Fibroblast of skin of left quadriceps (primary cell): Measurements from ENCODE around the gene RNU5D-1.

Source experiments
- DNase-seq, 2 experiments: peaks; one replicate each; pipeline ENCODE4 v3.0.0-alpha.2; 2013; ENCODE audit warnings: low read depth in 2 of 2

The RNU5D-1 gene

DNA sequence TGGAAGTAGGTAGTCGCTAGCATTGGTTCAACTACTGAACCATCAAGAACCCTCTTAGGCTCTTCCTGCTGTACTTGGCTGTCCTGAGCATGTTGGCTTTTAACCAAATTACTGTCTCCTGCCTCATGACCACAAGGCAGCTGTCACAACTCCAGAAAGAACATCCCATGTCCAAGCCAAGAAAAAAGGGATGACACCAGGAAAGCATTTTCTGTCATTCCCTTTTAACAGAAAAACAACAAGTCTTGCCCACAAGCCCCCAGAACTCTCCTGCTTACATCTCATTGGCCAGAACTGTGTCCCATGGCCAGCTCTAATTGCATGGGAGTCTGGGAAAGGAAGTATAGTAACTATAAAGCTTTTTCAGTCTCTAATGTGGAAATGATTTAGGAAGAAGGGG lies 2.4 kb upstream of the RNU5D-1 start:
- no peak for DNase-seq

DNA sequence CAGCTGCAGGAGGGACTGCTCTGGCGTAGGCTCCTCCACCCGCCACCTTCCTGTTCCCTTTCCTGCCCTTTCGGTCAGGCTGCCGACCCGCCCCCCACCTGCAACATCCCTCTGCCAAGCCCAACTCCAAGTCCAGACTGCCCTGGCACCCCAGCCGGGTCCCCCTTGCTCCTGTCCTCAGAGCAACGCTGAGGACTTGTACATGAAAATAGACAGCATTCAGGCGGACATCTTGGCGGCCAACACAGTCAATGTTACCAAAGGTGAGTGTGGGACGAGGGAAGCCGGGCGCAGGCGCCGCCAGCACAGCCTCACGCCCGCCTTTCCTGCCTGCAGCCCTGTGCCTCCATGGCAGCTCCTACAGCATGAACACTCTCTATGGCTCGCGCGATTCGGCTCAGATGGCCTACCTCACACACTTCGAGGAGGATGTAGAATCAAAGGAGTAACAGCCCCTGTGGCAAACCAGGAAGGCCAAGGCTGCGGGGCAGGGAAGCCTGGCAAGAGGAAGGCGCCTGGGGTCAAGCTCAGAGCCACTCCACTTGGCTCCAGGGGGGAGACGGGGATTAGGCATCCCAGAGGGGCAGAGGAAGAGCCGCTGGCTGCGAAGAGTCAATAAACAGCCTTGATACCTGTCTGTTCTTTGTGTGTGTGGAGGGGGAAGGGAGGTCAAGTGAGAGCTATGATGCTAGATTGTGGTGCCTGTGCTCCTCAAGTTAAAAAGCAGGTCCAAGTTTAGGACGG lies 5.8 kb downstream of the RNU5D-1 start:
- no peak for DNase-seq

DNA sequence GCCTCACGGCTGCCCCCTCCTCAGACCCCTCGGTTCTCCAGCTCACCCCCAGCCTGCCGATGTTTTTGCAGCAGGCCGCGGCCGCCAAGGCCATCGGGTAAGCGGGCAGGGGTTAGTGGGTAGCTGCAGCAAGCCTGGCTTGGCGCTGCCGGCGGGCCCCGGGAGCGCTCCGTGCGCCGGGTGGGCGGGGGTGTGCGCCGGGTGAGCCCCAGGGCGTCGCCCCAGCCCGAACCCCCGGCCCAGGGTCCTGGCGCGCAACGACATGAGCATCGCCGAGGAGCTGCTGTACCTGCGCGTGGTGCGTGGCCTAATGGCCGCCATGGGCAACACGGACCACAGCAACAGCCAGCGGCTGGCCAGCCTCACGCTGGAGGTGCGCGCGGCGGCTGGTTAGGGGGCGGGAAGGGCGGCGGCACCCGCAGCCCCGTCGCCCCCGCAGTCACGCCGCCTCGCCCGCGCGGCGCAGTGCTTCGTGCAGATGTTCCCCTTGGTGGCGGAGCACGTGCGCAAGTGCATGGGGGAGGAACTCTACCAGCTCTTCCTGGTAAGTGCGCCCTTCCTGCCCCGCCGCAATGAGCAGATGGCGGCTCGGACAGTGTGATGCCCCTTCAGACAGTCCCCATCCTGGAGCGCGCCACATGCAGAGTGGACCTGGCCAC lies 6.5 kb downstream of the RNU5D-1 start:
- DNase-seq = no peak

DNA sequence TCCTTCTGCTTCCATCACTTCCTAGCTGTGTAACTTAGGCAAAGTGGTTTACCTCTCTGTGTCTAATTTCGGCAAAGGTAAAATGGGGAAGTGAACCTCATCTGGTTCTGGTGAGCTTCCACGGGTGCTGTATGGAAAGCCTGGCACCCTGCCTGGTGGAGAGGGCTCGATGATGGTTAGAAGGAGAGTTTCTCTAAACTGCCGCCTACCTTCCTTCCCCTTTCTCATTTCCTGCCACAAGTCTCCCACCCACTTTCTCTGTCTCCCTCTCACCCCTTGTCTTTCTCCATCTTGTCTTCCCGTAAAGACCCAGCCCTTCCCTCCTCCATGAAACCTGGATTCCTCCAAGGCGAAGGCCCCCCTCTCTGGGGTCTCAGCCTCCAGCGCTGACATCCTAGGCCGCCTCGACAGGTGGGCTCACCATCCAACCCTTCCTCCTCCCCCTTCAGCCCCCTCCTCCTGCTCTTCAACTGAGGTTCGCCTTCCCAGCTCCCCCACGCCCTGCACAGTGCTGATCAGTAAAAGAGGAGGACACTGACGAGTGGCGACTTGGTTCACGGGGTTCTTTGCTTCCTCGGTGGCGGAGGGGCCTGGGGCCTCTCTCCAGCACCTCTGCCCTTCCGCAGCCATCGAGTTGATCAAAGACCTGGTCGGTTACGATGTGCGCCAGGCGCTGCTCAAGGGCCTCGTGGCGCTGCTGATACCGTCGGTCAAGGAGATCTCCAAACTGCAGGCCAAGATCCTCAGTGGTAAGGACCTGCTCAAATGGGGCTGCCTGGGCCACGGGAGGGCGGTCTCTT lies 7.3 kb downstream of the RNU5D-1 start:
- DNase-seq = no peak

DNA sequence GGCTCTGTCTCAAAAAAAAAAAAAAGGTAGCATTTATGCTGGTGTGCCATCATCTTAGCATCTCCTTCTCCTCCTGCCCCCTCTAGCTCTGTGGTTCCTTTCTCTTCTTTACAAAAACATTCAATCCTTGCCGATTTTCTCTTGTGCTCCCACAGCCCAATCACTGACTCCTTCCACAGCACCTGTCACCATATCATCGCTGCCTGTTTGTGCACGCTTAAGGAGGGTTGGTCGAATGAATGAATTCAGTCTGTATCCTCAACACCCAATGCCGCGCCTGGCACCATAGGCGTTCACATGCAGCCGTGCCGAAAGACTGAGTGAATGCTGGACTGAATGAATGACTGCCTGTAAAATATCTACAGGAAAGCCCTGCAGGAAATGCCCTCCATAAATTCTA lies 7.9 kb downstream of the RNU5D-1 start:
- no peak for DNase-seq

DNA sequence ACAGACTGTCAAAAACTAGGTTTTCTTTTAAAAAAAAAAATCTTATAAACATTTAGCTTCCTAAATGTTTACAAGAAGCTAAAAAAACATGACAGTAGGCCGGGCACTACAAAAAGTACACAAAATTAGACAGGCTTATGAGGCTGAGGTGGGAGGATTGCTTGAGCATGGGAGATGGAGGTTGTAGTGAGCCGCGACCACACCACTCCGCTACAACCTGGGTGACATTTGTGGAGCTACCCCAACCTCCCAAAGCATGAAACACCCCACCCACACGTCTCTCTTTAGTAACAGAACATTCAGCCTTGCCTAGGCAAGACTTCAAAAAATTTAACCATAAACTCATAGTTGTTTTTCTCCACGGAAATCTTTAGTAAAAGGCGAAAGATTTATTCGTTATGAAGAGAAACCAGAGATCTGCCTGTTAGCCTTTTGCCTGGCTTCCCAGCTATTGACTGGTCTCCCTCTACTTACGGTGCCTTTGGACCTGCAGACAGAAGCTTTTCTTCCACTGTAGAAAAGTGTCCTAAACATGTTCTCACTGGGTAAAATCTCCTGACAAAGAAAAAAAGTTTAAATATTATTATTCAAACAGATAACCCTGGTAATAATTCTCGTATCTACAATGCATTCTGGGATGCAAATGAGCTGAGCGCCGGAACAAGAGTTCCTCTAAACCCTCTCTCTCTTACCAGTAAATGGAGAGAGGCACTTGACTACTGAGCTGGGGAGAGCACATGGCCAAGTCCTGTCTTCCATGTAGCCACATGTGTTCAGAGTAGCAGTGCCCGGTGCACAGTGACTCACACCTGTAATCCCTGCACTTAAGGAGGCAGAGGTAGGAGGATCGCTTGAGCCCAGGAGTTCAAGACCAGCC lies 9.2 kb downstream of the RNU5D-1 start:
- DNase-seq = peak; percentile 81

DNA sequence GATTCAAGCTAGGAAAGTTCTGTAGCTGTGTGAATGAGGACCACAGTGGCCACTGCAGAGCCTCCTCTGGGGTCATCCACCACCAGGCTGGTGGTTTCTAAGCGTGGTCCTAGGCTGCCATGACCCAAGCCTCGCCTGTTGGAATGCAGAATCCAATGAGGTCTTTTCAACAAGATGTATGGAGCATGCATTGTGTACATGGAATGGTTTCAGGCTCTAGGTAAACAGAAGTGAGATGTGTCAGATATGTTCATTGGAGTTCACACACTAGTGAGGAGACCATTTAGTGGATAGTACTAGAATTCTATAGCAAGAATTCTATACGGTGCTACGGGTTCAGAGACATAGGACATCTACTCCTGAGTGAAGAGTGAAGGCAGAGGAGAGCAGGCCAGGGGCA lies 10.7 kb downstream of the RNU5D-1 start:
- DNase-seq = no peak

DNA sequence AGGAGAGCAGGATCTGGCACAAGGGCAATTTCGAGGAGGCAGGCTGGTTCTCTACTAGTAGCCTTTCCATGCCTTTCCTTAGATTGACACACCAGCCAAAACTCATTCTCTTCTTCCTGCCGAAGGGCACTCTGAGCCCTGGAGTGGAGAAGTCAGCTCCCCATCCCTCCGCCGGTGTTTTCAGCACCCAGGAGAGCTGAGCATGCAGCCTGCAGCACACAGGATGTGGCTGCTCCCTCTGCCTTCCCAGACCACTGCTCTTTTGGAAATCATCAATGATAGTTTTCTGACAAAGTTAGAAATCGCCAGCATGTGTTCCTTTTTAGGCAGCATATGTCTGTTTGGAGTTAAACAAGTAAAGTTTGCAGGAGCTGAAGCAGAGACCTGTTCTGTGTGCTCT lies 11.7 kb downstream of the RNU5D-1 start:
- DNase-seq = no peak

DNA sequence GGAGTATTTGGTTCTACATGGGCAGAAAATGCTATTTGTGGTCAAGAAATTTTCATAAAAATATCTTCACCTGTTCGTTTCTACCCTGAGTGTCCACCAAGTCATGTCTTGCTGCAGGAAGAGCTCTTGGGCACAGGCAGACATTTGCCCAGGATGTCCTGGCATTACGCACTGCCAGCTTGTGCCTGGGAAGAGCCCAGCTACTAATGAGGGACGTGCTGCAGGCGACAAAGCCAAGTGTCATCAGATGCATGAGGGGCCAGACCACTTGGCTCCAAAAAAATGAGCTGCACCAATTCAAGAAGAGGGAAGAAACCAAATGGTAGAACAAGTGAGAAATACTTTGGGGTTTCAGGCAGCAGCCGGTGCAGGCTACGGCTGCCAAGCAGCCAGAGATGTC lies 12.9 kb downstream of the RNU5D-1 start:
- DNase-seq = no peak

DNA sequence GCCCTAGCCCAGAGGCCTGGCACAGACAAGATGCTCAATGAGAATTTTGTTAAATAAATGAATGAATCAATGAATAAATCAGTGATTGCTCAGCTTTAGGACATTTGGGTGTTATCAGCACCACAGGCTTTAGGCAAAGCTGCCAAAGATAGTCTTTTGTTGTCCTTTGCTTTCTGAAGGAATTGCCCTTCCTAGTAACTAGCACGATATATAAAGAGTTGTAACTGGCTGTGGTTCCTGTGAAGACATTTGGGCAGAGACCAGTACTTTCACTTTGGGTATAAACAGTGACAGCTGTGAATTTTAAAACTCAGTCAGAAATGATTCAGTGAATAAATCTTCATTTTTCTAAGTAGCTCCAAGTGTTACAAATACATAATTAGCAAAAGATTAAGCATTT lies 13.3 kb downstream of the RNU5D-1 start:
- DNase-seq = no peak

DNA sequence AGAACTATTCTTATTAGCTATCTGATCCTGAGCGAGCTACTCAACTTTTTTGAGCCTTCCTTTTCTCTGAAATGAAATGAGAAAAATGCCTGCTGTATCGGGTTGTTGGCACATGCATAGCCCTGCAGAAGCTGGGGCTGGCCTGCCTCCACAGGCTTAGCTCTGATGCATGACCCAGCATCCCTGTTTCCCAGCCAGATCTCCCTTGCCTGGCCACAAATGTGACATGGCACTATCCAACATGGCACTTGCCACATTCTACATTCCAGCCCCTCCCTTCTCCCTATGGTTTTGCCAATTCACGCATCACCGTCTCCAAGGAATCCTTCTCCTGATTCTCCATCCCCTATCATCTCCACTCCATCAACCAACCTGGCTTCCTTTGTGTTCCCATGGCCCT lies 13.8 kb downstream of the RNU5D-1 start:
- no peak for DNase-seq

DNA sequence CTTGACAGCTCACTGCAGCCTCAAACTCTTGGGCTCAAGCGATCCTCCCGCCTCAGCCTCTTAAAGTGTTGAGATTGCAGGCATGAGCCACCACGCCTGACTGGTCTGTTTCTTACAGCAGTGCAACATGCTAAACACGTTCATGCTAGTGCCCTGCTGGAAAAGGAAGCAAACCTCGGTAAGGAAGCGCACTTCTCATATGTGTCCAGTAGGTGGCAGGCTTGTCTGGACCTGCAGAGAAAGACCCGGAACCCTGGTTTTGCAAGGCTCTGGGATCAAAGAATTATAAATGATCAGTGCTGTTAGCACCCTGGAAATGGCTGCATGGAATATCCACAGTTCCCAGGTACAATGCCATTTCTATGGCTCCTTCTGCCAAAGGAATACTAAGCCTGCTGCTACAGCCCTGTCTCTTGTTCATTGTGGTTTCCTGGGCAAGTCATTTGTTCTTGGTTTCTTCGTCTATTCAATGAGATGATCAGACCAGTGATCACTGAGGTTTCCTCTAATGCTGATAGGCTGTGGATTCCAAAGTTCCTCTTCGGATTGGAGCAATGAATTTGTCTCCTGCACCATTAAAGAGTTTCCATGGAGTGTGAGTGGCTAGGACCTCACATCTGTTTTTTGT lies 15.9 kb downstream of the RNU5D-1 start:
- DNase-seq = peak in 1 of 2 experiments; percentile 46

DNA sequence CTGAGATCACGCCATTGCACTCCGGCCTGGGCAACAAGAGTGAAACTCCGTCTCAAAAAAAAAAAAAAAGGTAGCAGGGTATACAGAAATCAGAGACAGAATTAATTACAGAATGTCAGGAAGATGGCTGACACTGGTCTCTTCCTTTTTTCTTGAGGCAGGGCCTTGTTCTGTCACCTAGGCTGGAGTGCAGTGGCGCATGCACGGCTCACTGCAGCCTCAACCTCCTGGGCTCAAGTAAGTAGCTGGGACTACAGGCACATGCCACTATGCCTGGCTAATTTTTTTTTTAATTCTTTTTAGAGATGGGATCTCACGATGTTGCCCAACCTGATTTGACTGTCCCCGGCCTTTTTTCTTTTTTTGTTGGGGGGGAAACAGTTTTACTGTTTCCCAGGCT lies 16.4 kb downstream of the RNU5D-1 start:
- DNase-seq = no peak

DNA sequence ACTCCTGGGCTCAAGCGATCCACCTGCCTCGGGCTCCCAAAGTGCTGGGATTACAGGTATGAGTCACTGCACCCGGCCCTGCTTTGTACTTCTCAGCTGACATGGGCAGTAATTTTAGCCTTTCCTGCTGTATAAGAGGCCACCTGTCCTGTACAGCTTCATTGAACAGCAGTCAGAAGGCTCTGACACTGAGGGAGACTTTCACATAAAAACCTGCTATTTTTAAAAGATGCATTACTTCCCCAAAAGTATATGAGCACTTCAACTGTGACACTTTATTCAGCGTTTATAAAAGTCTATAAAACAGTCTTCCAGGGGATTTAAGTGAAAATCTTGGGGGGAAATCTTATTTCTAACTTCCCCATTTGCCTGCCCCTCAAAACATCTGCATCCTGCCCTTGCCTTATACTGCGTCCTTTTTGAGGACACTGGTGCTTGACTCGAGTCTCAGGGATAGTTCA lies 17.6 kb downstream of the RNU5D-1 start:
- no peak for DNase-seq

DNA sequence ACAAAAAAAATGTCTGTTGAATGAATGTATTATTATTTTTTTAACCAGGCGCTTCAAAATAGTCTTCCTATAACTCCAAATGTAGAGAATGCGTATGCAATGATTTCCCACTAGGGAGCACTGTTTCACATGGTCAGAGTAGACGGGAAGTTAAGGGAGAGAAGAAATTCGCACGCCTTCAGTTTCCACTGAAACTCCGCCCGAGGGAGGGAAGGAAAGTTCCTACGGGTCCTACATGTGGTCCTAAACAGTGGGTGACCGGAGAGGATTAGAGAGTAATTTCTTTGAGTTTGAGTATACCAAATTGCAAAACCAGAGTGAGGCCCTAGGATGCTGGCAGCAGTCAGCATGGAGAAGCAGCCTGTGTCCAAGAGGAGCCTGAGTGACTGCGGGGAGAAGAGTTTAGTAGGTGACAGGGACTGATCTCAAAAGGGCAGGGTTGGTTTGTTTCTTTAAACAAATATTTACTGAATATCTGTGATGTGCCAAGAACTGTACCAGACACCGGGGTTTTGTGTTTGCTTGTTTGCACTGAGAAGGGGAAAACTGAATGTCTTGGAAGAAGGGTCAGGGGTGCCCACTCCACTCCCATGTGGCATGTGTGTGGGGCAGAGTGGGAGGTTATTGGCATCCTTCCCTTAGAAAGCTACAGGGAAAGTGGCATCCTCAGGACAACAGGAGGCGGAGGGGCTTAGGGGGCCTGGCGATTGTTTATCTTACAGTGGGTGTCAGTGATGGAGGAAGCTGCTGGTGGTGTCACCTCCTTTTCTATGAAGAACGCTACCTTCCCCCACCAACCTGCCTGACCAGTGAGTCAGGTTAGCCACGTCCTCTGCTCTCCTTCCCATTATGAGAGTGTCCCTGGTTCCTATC lies 22.8 kb downstream of the RNU5D-1 start:
- DNase-seq = no peak

DNA sequence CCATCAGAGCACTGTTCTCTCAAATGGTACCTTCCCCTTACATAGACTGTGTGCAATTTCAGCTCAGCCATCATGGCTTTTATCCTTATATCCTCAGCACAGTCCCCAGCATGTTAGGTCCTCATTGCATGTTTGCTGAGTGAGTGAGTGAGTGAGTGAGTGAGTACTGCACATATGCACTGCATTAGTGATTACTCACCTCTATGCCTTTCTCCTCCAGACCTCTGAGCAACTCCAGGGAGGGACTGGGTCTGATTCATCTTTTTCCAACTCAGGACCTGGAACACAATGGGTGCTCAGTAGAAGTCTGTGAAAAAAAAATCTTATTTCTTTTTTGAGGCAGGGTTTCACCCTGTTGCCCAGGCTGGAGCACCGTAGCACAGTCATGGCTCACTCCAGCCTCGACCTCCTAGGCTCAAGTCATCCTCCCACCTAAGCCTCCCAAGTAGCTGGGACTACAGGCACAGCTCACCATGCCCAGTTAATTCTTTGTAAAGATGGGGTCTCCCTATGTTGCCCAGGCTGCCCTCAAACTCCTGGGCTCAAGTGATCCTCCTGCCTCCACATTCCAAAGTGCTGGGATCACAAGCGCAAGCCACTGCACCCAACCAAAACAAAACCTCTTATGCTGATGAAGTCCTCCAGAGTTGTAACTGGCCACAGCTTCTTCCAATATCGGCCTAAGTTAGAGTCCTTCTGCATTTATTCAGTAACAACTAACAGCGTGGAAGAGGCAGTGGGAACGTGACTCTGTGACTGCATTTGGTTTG lies 23.7 kb downstream of the RNU5D-1 start:
- DNase-seq = peak; percentile 78

DNA sequence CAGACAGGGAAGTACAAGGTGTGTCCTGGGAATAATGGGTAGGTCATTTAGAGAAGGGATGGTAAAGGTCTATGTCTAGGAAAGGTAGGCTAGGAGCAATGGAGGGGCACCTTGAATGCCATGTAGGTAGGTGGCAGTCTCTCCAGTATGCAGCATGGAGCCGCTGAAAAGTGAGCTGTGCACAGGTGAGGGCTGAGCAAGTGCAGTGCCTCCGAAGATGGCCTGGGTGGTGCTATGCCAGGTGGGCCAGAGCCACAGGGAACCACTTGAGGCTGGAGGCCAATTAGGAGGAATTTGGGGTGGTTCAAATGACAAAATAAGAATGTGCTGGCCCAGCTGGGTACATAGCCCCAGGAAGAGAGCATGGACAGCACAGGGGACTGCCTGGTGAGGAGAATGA lies 25.0 kb downstream of the RNU5D-1 start:
- no peak for DNase-seq

DNA sequence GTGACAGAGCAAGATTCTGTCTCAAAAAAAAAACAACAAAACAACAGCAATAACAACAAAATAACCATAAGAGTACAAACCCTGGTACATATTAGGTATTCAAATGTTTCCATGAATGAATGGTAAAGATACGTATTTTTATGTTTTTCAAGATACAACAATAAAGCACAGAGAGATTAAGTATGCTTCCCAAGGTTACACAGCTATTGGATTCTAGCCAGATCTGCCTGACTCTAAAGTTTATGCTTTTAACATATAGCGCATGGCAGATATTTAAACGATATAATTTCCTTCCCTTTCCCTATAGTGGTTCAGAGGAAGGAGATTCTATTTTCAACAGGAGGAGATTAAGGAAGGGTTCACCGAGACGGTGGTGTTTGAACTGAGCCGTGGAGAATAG lies 25.5 kb downstream of the RNU5D-1 start:
- DNase-seq = no peak

DNA sequence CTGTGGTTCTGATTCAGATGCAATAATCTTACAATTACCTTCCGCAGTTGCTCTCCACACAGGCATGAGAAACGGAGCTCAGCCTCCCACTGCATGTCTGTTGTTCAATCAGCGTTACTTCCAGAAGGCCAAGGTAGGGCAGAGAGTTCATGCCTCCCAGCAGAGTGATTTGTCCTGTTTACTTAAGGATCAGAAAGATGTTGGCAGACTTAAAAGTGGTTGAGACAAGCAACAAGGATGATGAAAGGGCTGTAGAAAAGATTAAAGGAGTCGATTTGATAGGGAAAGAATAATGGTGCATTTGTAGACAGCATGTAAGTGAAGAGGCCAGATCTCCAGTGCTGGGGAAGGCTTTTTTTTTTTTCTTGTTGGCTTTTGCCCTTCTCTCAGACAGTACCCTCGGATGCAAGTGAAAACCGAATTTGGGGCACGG lies 29.8 kb downstream of the RNU5D-1 start:
- DNase-seq = no peak
